Measurements from ENCODE around the gene RPS19BP1. TPM values are rescaled to one million over a fixed set of nuclear protein-coding genes. Genes with fewer than 3 reads are reported as not detected.
"Not testable (repeated sequence)": the region's sequence is repeated elsewhere in the genome, so short reads cannot be mapped to it uniquely, and the experiment has no call there.

The RPS19BP1 gene
- total and polyA plus RNA-seq, 2 donors, result 114 to 127 TPM

DNA sequence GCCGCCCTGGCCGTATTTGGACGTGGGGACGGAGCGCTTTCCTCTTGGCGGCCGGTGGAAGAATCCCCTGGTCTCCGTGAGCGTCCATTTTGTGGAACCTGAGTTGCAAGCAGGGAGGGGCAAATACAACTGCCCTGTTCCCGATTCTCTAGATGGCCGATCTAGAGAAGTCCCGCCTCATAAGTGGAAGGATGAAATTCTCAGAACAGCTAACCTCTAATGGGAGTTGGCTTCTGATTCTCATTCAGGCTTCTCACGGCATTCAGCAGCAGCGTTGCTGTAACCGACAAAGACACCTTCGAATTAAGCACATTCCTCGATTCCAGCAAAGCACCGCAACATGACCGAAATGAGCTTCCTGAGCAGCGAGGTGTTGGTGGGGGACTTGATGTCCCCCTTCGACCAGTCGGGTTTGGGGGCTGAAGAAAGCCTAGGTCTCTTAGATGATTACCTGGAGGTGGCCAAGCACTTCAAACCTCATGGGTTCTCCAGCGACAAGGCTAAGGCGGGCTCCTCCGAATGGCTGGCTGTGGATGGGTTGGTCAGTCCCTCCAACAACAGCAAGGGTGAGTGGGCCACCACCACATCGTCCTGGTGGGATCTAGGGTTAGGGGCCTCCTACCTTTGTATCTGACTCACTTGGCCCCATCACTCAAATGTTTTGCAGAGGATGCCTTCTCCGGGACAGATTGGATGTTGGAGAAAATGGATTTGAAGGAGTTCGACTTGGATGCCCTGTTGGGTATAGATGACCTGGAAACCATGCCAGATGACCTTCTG is 11.3 kb downstream of the RPS19BP1 start:
- not testable (repeated sequence) for H3K9me3 ChIP-seq (ENCODE audit: control insufficient read depth in 2 of 2, insufficient read depth in 1 of 2, low read length in 1 of 2); H3K27me3 ChIP-seq (ENCODE audit: control insufficient read depth in 2 of 2, insufficient read depth in 1 of 2, low read length in 1 of 2); DNase-seq (ENCODE audit: low read depth in 6 of 9, low spot score in 9 of 9)
- peak overlapping the region; percentile 77 to 98 for H3K4me3 ChIP-seq (ENCODE audit: low read length in 2 of 2)
- WGBS, result 7% methylated on average over 28 of the region's 28 CpGs
- peaks cover 23 to 58% of the 10 kb centered on the region in 2 donors for H3K4me1 ChIP-seq (ENCODE audit: control insufficient read depth in 2 of 2, insufficient read depth in 2 of 2, low read length in 2 of 2)
- H3K36me3 ChIP-seq (ENCODE audit: control insufficient read depth in 2 of 2, insufficient read depth in 2 of 2, low read length in 1 of 2), result peaks cover 27 to 59% of the 10 kb centered on the region in 2 donors
- peak overlapping the region; percentile 85 to 98 for H3K27ac ChIP-seq (ENCODE audit: low read depth in 1 of 2, low read length in 1 of 2)

DNA sequence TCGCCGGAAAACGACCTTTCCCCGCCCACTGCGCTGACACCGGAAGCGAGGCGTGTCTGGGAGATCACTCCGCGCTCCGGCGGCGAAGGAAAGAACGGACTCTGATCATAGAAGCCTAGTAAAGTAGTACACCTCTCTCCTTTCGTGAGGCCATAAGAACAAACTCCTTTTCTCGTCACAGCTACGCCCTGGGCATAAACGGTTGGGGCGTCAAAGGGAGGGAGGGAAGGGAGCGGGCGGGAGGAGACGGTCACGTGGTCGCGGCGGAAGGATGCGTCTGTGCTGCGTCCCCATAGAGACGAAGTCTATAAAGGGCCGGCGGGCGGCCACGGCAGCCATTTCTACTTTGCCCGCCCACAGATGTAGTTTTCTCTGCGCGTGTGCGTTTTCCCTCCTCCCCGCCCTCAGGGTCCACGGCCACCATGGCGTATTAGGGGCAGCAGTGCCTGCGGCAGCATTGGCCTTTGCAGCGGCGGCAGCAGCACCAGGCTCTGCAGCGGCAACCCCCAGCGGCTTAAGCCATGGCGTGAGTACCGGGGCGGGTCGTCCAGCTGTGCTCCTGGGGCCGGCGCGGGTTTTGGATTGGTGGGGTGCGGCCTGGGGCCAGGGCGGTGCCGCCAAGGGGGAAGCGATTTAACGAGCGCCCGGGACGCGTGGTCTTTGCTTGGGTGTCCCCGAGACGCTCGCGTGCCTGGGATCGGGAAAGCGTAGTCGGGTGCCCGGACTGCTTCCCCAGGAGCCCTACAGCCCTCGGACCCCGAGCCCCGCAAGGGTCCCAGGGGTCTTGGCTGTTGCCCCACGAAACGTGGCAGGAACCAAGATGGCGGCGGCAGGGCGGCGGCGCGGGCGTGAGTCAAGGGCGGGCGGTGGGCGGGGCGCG is 12.1 kb downstream of the RPS19BP1 start, which contains the start of gene ATF4:
TSS of gene ATF4 (plus strand) at position 337 of the 880 bp plus-strand sequence. CDS start 884 bp downstream, outside the sequence.
- Histone ChIP-seq H3K4me1 (ENCODE audit: control insufficient read depth in 2 of 2, insufficient read depth in 2 of 2, low read length in 2 of 2) (peaks cover 21 to 50% of the 10 kb centered on the region in 2 donors), H3K27ac (ENCODE audit: low read depth in 1 of 2, low read length in 1 of 2) (peak within 1 kb of the TSS; percentile 86 to 98), H3K36me3 (ENCODE audit: control insufficient read depth in 2 of 2, insufficient read depth in 2 of 2, low read length in 1 of 2) (peaks cover 26 to 66% of the 10 kb centered on the region in 2 donors), H3K9me3 (ENCODE audit: control insufficient read depth in 2 of 2, insufficient read depth in 1 of 2, low read length in 1 of 2) (no peaks in the 10 kb centered on the region), H3K27me3 (ENCODE audit: control insufficient read depth in 2 of 2, insufficient read depth in 1 of 2, low read length in 1 of 2) (no peaks in the 10 kb centered on the region), H3K4me3 (ENCODE audit: low read length in 2 of 2) (peak within 1 kb of the TSS; percentile 77 to 98)
- DNase-seq (ENCODE audit: low read depth in 6 of 9, low spot score in 9 of 9), result peak; percentile 46 to 100 (median 98)
- WGBS, result under 1% methylated on average over 86 of the region's 86 CpGs

DNA sequence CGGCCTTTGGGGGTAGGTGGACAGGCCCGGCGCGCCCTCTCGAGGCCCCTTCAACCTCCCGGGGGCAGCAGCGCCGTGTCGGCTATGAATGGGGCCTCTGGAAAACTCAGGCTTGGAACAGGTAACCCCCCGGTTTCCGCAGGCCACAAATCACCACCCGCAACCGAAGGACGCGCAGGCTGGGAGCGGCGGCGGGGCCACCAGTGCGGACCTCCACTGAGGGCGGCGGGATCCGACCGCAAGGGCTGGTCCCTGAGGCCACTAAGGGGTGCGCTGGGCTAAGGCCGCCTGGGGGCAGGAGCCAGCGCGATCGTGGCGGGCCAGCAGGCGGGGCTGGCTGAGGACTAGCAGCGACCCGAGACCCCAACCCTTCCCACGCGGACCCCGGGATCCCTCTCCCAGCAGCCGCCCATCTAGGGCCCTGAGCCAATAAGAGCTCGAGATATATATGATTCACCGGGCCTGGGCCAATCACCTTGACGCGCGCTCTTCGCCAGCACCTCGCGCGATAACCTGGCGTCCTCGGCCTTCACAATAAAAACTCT is 12.8 kb downstream of the RPS19BP1 start:
- H3K27me3 ChIP-seq (ENCODE audit: control insufficient read depth in 2 of 2, insufficient read depth in 1 of 2, low read length in 1 of 2), result no peaks in the 10 kb centered on the region
- peak overlapping the region; percentile 86 to 98 for H3K27ac ChIP-seq (ENCODE audit: low read depth in 1 of 2, low read length in 1 of 2)
- under 1% methylated on average over 47 of the region's 47 CpGs for WGBS
- peak in 1 of 9 donors; percentile 98 for DNase-seq (ENCODE audit: low read depth in 6 of 9, low spot score in 9 of 9)
- peaks cover 29 to 66% of the 10 kb centered on the region in 2 donors for H3K36me3 ChIP-seq (ENCODE audit: control insufficient read depth in 2 of 2, insufficient read depth in 2 of 2, low read length in 1 of 2)
- H3K4me1 ChIP-seq (ENCODE audit: control insufficient read depth in 2 of 2, insufficient read depth in 2 of 2, low read length in 2 of 2), result peaks cover 20 to 43% of the 10 kb centered on the region in 2 donors
- no peaks in the 10 kb centered on the region for H3K9me3 ChIP-seq (ENCODE audit: control insufficient read depth in 2 of 2, insufficient read depth in 1 of 2, low read length in 1 of 2)
- H3K4me3 ChIP-seq (ENCODE audit: low read length in 2 of 2), result peak overlapping the region; percentile 77 to 98

DNA sequence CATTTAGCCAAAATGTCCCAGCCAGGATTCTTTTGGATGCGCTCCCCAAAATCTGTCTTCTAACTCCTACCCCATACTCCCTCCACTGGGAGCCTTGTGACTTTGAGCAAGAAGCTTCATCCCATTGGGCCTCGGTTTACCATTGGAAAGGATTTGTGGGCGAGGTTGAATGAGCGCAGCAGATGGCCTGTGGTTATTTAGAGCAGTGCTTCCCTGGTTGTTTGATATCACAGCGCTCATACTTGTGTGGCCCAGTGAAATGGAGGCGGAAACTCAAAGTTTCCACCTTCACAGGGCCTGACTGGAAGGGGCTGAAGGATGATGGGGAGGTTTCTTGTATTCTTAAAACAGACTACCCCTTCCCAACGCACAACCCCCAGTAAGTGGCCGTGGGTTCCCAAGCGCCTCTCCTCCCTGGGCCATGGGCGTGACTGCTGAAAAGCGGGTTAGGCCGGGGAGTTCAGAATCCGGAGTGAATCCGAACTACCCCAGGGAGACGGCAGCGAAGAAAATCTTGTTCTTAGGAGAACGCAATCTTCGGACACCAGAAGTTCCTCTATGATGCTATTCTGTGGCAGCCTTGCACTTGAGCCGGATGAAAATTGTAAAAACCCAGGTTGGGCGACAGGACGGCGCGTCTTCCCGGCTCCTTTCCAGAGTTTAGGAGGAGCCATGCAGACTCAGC is 13.4 kb downstream of the RPS19BP1 start:
- H3K27ac ChIP-seq (ENCODE audit: low read depth in 1 of 2, low read length in 1 of 2), result peak overlapping the region; percentile 86 to 94
- no peak for DNase-seq (ENCODE audit: low read depth in 6 of 9, low spot score in 9 of 9)
- H3K4me3 ChIP-seq (ENCODE audit: low read length in 2 of 2), result peak overlapping the region; percentile 77 to 98
- H3K36me3 ChIP-seq (ENCODE audit: control insufficient read depth in 2 of 2, insufficient read depth in 2 of 2, low read length in 1 of 2), result peaks cover 29 to 66% of the 10 kb centered on the region in 2 donors
- 11% methylated on average over 24 of the region's 24 CpGs for WGBS
- H3K9me3 ChIP-seq (ENCODE audit: control insufficient read depth in 2 of 2, insufficient read depth in 1 of 2, low read length in 1 of 2), result no peaks in the 10 kb centered on the region
- H3K27me3 ChIP-seq (ENCODE audit: control insufficient read depth in 2 of 2, insufficient read depth in 1 of 2, low read length in 1 of 2), result no peaks in the 10 kb centered on the region
- peaks cover 20 to 37% of the 10 kb centered on the region in 2 donors for H3K4me1 ChIP-seq (ENCODE audit: control insufficient read depth in 2 of 2, insufficient read depth in 2 of 2, low read length in 2 of 2)

DNA sequence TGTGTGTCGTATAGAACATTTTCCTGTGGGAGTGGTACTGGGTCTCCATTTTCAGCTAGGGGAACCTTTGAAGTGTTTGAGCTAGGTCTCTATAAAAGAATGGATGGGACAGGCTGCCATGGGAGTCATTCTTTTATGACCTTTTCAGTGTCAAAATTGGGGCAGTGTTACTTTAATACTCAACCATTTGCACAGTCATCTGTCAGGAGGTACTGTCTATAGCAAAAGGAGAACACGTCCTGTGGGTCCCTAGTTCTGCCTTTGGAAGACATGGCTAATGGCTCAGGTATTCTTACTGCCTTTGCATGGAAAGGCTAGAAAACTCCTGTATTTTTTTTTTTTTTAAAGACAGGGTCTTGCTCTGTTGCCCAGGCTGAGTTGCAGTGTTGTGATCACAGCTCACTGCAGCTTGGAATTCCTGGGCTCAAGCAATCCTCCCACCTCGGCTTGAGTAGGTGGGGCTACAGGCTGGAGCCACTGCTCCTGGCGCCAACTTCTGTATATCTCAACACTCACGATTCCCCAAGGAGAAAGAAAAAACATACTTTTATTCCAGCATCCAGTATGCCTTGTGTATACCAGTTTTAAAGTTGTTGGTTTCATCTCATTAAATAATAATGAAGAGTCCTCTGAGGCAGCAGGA is 14.3 kb downstream of the RPS19BP1 start:
- Histone ChIP-seq H3K36me3 (ENCODE audit: control insufficient read depth in 2 of 2, insufficient read depth in 2 of 2, low read length in 1 of 2) (peaks cover 32 to 66% of the 10 kb centered on the region in 2 donors), H3K4me1 (ENCODE audit: control insufficient read depth in 2 of 2, insufficient read depth in 2 of 2, low read length in 2 of 2) (peaks cover 19 to 30% of the 10 kb centered on the region in 2 donors), H3K27me3 (ENCODE audit: control insufficient read depth in 2 of 2, insufficient read depth in 1 of 2, low read length in 1 of 2) (no peaks in the 10 kb centered on the region), H3K9me3 (ENCODE audit: control insufficient read depth in 2 of 2, insufficient read depth in 1 of 2, low read length in 1 of 2) (no peaks in the 10 kb centered on the region), H3K4me3 (ENCODE audit: low read length in 2 of 2) (no peak overlapping the region), H3K27ac (ENCODE audit: low read depth in 1 of 2, low read length in 1 of 2) (no peak overlapping the region)
- 94% methylated on average over 5 of the region's 5 CpGs for WGBS
- no peak for DNase-seq (ENCODE audit: low read depth in 6 of 9, low spot score in 9 of 9)

DNA sequence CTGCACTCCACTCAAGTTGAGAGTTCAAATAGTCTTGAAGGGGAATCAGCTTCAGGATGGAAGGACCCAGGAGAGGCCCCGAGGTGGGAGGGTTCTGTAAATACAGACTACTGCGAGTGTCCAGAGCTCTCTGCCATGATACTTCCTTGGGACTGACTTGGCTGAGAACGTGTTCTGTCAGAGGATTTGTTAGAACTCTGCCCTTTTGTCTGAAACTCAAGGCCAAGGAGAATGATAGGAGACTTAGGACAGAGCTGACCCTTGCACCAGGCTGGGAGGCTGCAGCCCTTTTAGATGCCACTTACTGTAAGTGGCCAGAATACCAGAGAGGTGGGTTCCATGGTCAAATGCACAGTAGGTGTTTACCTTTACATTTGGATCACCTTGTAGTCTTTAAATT is 15.1 kb downstream of the RPS19BP1 start:
- Histone ChIP-seq H3K4me1 (ENCODE audit: control insufficient read depth in 2 of 2, insufficient read depth in 2 of 2, low read length in 2 of 2) (peaks cover 12 to 22% of the 10 kb centered on the region in 2 donors), H3K27me3 (ENCODE audit: control insufficient read depth in 2 of 2, insufficient read depth in 1 of 2, low read length in 1 of 2) (no peaks in the 10 kb centered on the region), H3K9me3 (ENCODE audit: control insufficient read depth in 2 of 2, insufficient read depth in 1 of 2, low read length in 1 of 2) (no peaks in the 10 kb centered on the region), H3K4me3 (ENCODE audit: low read length in 2 of 2) (no peak overlapping the region), H3K27ac (ENCODE audit: low read depth in 1 of 2, low read length in 1 of 2) (no peak overlapping the region), H3K36me3 (ENCODE audit: control insufficient read depth in 2 of 2, insufficient read depth in 2 of 2, low read length in 1 of 2) (peaks cover 29 to 61% of the 10 kb centered on the region in 2 donors)
- WGBS, result 98% methylated on average over 3 of the region's 3 CpGs
- DNase-seq (ENCODE audit: low read depth in 6 of 9, low spot score in 9 of 9), result no peak

DNA sequence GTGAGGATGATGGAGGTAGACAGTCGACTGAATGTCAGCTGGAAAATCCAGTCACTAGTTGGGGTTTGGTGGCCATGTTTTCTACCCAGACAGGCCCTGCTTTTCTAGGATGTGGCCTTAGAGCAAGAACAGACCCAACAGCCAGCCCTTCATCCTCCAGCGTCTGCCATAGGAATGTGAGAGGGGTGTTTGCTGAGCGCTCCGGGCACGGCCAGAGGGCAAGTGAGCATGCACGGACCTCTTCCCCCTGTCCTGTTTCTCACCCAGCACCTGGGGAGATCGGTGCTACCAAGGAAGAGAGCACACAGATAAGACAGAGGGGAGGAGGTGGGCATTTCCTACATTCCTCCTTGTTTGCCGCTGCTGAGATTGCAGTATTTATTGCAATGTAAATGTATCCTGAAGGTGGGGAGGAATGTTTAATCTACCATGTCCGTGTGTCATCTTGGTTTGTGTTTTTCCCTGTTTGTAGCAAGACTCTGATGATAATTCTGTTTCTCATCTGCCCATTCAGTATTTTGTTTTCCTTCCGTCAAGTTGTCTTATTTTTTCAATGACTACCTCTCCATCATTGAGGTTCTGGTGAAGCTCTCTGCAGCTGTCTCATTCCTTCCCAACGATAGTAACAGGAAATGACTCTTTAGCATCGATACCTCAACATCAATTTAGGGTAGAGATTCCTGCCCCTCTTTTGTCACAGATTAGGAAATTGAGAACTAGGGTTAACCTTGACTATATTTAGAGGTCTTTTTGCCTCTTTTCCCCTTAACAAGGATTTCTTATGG is 17.1 kb downstream of the RPS19BP1 start:
- no peak for DNase-seq (ENCODE audit: low read depth in 6 of 9, low spot score in 9 of 9)
- H3K27me3 ChIP-seq (ENCODE audit: control insufficient read depth in 2 of 2, insufficient read depth in 1 of 2, low read length in 1 of 2), result no peaks in the 10 kb centered on the region
- H3K27ac ChIP-seq (ENCODE audit: low read depth in 1 of 2, low read length in 1 of 2), result no peak overlapping the region
- peaks cover 0 to 1% of the 10 kb centered on the region in 2 donors for H3K9me3 ChIP-seq (ENCODE audit: control insufficient read depth in 2 of 2, insufficient read depth in 1 of 2, low read length in 1 of 2)
- peaks cover 45 to 66% of the 10 kb centered on the region in 2 donors for H3K36me3 ChIP-seq (ENCODE audit: control insufficient read depth in 2 of 2, insufficient read depth in 2 of 2, low read length in 1 of 2)
- 97% methylated on average over 12 of the region's 12 CpGs for WGBS
- H3K4me3 ChIP-seq (ENCODE audit: low read length in 2 of 2), result no peak overlapping the region
- peaks cover 5 to 10% of the 10 kb centered on the region in 2 donors for H3K4me1 ChIP-seq (ENCODE audit: control insufficient read depth in 2 of 2, insufficient read depth in 2 of 2, low read length in 2 of 2)

Data from thymus (tissue), 11 donors.